Sigmoid colon (tissue), 7 donors: ENCODE results near the gene TTC31. TPM values are rescaled to one million over a fixed set of nuclear protein-coding genes. Genes with fewer than 3 reads are reported as not detected.

Experiments used
- DNase-seq: peaks from one replicate; pipeline ENCODE4 v3.0.0-alpha.2; 2019
- H3K27ac ChIP-seq, 4 donors: fragments of 200-600 bp; sonication (generic); one replicate each; pipeline ENCODE4 v1.5.1; 2016 to 2019; ENCODE audit warnings: mild to moderate bottlenecking in 1 of 4
- H3K27me3 ChIP-seq, 3 donors: fragments of 200-600 bp; sonication (generic); one replicate each; pipeline ENCODE4 v1.5.1; 2019; ENCODE audit warnings: mild to moderate bottlenecking in 1 of 3
- H3K36me3 ChIP-seq, 4 donors: fragments of 200-600 bp; sonication (generic); one replicate each; pipeline ENCODE4 v1.5.1; 2016 to 2019
- H3K4me1 ChIP-seq, 4 donors: fragments of 200-600 bp; sonication (generic); one replicate each; pipeline ENCODE4 v1.5.1; 2017 to 2019
- H3K4me3 ChIP-seq, 4 donors: fragments of 200-600 bp; sonication (generic); one replicate each; pipeline ENCODE4 v1.5.1; 2017 to 2019; ENCODE audit warnings: mild to moderate bottlenecking in 2 of 4, moderate library complexity in 1 of 4
- H3K9me3 ChIP-seq, 4 donors: fragments of 200-600 bp in 3 of 4; sonication (generic) in 3 of 4; one replicate each; pipeline versions ENCODE4 v1.5.1 to v1.6.1; 2013 to 2019
- CTCF ChIP-seq, 4 experiments: fragments of 450-650 bp in 3 of 4; fragments of 200-600 bp in 1 of 4; IDR thresholded peaks; one replicate each; pipeline ENCODE4 v1.5.1; 2016 to 2019; ENCODE audit warnings: antibody characterized with exemption in 4 of 4, mild to moderate bottlenecking in 3 of 4, moderate library complexity in 2 of 4
- EP300 ChIP-seq, 4 donors: sonication (generic); formaldehyde crosslinking; IDR thresholded peaks; one replicate each; pipeline ENCODE4 v1.6.1; 2017; ENCODE audit warnings: antibody characterized with exemption in 4 of 4
- POLR2A ChIP-seq, 2 donors: fragments of 450-650 bp; IDR thresholded peaks; one replicate each; pipeline ENCODE4 v1.6.1; 2016; ENCODE audit warnings: antibody characterized with exemption in 2 of 2, mild to moderate bottlenecking in 2 of 2, moderate library complexity in 2 of 2
- POLR2AphosphoS5 ChIP-seq, 4 donors: sonication (generic); formaldehyde crosslinking; IDR thresholded peaks; one replicate each; pipeline ENCODE4 v1.6.1; 2017; ENCODE audit warnings: antibody characterized with exemption in 4 of 4
- WGBS, 2 donors: extraction: QIAGEN DNeasy Blood & Tissue Kit; methylation state at CpG; one replicate each; pipeline ENCODE4 v1.1.7; 2013; 5-methylcytosine and 5-hydroxymethylcytosine counted together
- intact Hi-C: fragments of 100-400 bp; cut with DNase I; formaldehyde crosslinking; loops from one replicate; pipeline ENCODE4 v1.15.1; 2023
- polyA plus RNA-seq, 3 donors: library from polyadenylated mRNA; stranded (reverse); fragments of 200-250 nt; gene quantifications; one replicate each; pipeline ENCODE4 v1.2.3, GENCODE V29; 2013
- total RNA-seq, 4 donors: library from RNA; depleted of rRNA; stranded (reverse); fragments of >200 nt; gene quantifications; one replicate each; pipeline ENCODE4 v1.1.0, GENCODE V29; 2016
- donor health status: healthy with polysubstance abuse.
- donor health status: Bipolar disorder and iron deficiency.
- donor health status: healthy.

TTC31 gene
- total and polyA plus RNA-seq, 7 donors, result 12.7 to 29.6 (median 22.4) TPM

- intact Hi-C loops, result loop anchor here (2.0 to 5.0 kb wide), 2 partner anchors 27 to 60 kb away; partner anchors contain the start of gene DOK1
- Histone ChIP-seq H3K4me1 (peaks cover 0 to 34% (median 24%) of the 10 kb centered on the region in 4 donors), H3K9me3 (no peaks in the 10 kb centered on the region), H3K27ac (no peak overlapping the region), H3K4me3 (no peak overlapping the region), H3K27me3 (no peaks in the 10 kb centered on the region), H3K36me3 (peaks cover 22 to 32% (median 25%) of the 10 kb centered on the region in 4 donors)
- TF ChIP-seq POLR2AphosphoS5 (IDR thresholded peaks at IDR 0.05) (no peak), CTCF (IDR thresholded peaks at IDR 0.05) (no peak), POLR2A (IDR thresholded peaks at IDR 0.05) (no peak), EP300 (IDR thresholded peaks at IDR 0.05) (no peak)
- DNase-seq, result no peak
- 94% methylated on average over 9 of the region's 9 CpGs for WGBS, 2 donors
Measured at GRCh38 chr2:74527741-74528140, 44.9 kb downstream of the TTC31 start.

- Histone ChIP-seq H3K36me3 (peaks cover 22 to 42% (median 32%) of the 10 kb centered on the region in 4 donors), H3K4me3 (peak overlapping the region; percentile 72 to 96 (median 84)), H3K9me3 (no peaks in the 10 kb centered on the region), H3K27ac (peak overlapping the region; percentile 84 to 92 (median 89)), H3K4me1 (peaks cover 0 to 34% (median 24%) of the 10 kb centered on the region in 4 donors), H3K27me3 (no peaks in the 10 kb centered on the region)
- intact Hi-C loops, result loop anchor here (1.0 to 5.0 kb wide), 4 partner anchors 21 to 59 kb away; partner anchors contain the start of genes DOK1, PCGF1 and TTC31
- TF ChIP-seq CTCF (IDR thresholded peaks at IDR 0.05) (no peak), POLR2AphosphoS5 (IDR thresholded peaks at IDR 0.05) (no peak), EP300 (IDR thresholded peaks at IDR 0.05) (no peak), POLR2A (IDR thresholded peaks at IDR 0.05) (no peak)
- 12 to 16% methylated on average over 29 of the region's 29 CpGs for WGBS, 2 donors
- DNase-seq, result no peak
Measured at GRCh38 chr2:74528600-74529356, 45.9 kb downstream of the TTC31 start.

GRCh38 chr2:74529357-74530238 is 46.7 kb downstream of the TTC31 start, which contains the start of the genes AUP1 and HTRA2:
AUP1 (minus strand) TSS chr2:74529706; CDS start chr2:74529629, 77 bp downstream.
HTRA2 (plus strand) TSS chr2:74529933; CDS start chr2:74530007, 74 bp downstream.
- intact Hi-C loops, result loop anchor here (1.0 to 5.0 kb wide), 5 partner anchors 19 to 58 kb away; partner anchors contain the start of genes DOK1, PCGF1 and TTC31
- Histone ChIP-seq H3K27me3 (no peaks in the 10 kb centered on the region), H3K36me3 (peaks cover 22 to 43% (median 32%) of the 10 kb centered on the region in 4 donors), H3K4me1 (peaks cover 0 to 34% (median 24%) of the 10 kb centered on the region in 4 donors), H3K9me3 (no peaks in the 10 kb centered on the region), H3K27ac (peak within 1 kb of the TSS; percentile 84 to 92 (median 89)), H3K4me3 (peak within 1 kb of the TSS; percentile 72 to 96 (median 84))
- 0% methylated on average over 87 of the region's 87 CpGs for WGBS, 2 donors
- peak; percentile 99 for DNase-seq
- TF ChIP-seq EP300 (IDR thresholded peaks at IDR 0.05) (peak in 2 of 4 donors; percentile 22 to 59), CTCF (IDR thresholded peaks at IDR 0.05) (no peak), POLR2AphosphoS5 (IDR thresholded peaks at IDR 0.05) (peak; percentile 65 to 94 (median 92)), POLR2A (IDR thresholded peaks at IDR 0.05) (peak; percentile 81 to 89)
